GM06990 (cell line): ENCODE measurements around the gene HLA-DRB1.

ENCODE experiments used
- DNase-seq: peaks from one replicate; pipeline ENCODE4 v3.0.0-alpha.2; 2011; ENCODE audit not compliant: insufficient read length; ENCODE audit errors: extremely low read depth
- H3K27me3 ChIP-seq: replicated peaks from 2 replicates; pipeline ENCODE4 v1.6.0; 2011; ENCODE audit warnings: low read length; ENCODE audit not compliant: control insufficient read depth, insufficient read depth
- H3K36me3 ChIP-seq: 2 replicates; pipeline ENCODE4 v1.5.1; 2011; ENCODE audit warnings: low read length; ENCODE audit not compliant: control insufficient read depth, insufficient read depth
- H3K4me3 ChIP-seq: replicated peaks from 2 replicates; pipeline ENCODE4 v1.5.1; 2011; ENCODE audit warnings: low read depth, mild to moderate bottlenecking, control low read depth, low read length
- TF ChIP-seq, protein P1 (sequence below): IDR thresholded peaks from 2 replicates; pipeline ENCODE4 v1.5.1; 2011; ENCODE audit warnings: low read length, control low read depth, mild to moderate bottlenecking, inconsistent platforms; ENCODE audit not compliant: insufficient read depth, poor library complexity, severe bottlenecking

The HLA-DRB1 gene

GRCh38 chr6:32565511-32565910, 24.1 kb downstream of the HLA-DRB1 start:
- Histone ChIP-seq H3K4me3 (no peak overlapping the region), H3K27me3 (no peaks in the 10 kb centered on the region), H3K36me3 (no peaks in the 10 kb centered on the region)
- DNase-seq = no peak
- TF ChIP-seq, protein P1, sequence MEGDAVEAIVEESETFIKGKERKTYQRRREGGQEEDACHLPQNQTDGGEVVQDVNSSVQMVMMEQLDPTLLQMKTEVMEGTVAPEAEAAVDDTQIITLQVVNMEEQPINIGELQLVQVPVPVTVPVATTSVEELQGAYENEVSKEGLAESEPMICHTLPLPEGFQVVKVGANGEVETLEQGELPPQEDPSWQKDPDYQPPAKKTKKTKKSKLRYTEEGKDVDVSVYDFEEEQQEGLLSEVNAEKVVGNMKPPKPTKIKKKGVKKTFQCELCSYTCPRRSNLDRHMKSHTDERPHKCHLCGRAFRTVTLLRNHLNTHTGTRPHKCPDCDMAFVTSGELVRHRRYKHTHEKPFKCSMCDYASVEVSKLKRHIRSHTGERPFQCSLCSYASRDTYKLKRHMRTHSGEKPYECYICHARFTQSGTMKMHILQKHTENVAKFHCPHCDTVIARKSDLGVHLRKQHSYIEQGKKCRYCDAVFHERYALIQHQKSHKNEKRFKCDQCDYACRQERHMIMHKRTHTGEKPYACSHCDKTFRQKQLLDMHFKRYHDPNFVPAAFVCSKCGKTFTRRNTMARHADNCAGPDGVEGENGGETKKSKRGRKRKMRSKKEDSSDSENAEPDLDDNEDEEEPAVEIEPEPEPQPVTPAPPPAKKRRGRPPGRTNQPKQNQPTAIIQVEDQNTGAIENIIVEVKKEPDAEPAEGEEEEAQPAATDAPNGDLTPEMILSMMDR = no peak

DNA sequence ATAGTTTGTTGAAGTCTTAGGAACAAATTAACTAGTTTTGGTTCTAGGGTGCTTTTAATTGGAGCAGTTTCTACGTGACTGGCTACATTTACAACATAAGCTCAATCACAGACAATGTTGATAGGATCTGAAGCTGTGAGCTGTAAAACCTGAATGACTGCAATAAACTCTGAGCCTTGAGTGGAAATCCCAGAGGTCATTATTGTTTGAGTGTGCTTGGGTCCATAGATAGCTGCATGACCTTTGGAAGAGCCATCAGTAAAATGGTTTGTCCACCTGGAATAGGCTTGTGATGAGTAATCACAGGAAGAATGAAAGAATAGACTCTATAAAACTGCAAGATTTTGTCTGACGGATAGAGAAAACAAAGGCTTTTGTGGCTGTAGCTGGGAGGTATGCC, 26.7 kb downstream of the HLA-DRB1 start:
- TF ChIP-seq, protein P1 = no peak
- DNase-seq = no peak
- H3K36me3 ChIP-seq = no peaks in the 10 kb centered on the region
- H3K4me3 ChIP-seq = no peak overlapping the region
- no peaks in the 10 kb centered on the region for H3K27me3 ChIP-seq

GRCh38 chr6:32559747-32560146, 29.9 kb downstream of the HLA-DRB1 start:
- DNase-seq = no peak
- TF ChIP-seq, protein P1 = no peak
- Histone ChIP-seq H3K27me3 (no peaks in the 10 kb centered on the region), H3K36me3 (no peaks in the 10 kb centered on the region), H3K4me3 (no peak overlapping the region)

- no peak for DNase-seq
- Histone ChIP-seq H3K36me3 (no peaks in the 10 kb centered on the region), H3K27me3 (no peaks in the 10 kb centered on the region), H3K4me3 (no peak overlapping the region; the same call in 1 of the 2 replicates)
- TF ChIP-seq, protein P1 = peak; percentile 7
Observed at GRCh38 chr6:32558426-32559057, 31.1 kb downstream of the HLA-DRB1 start.

GRCh38 chr6:32554116-32554965, 35.3 kb downstream of the HLA-DRB1 start:
- no peak overlapping the region for H3K4me3 ChIP-seq
- no peaks in the 10 kb centered on the region for H3K36me3 ChIP-seq
- no peaks in the 10 kb centered on the region for H3K27me3 ChIP-seq
- TF ChIP-seq, protein P1 = no peak
- DNase-seq = no peak
